A673 (cell line): ENCODE data around the gene EBLN2. TPM values are rescaled to one million over a fixed set of nuclear protein-coding genes. Genes with fewer than 3 reads are reported as not detected.

ENCODE experiments used
- BruUV-seq: library from RNA; stranded (reverse); fragments of 400-500 nt; replicated peaks from 2 replicates; lab custom pipeline; 2021; lab: Mats Ljungman, UMichigan
- CTCF ChIA-PET: fragments of 300-600 bp; sonication (Branson Sonifier 250); formaldehyde crosslinking; loops from one replicate; lab custom pipeline; 2022; ENCODE audit warnings: antibody characterized with exemption; lab: Charles Lee
- POLR2A ChIA-PET: fragments of 300-600 bp; sonication (Branson Sonifier 250); formaldehyde crosslinking; loops from one replicate; lab custom pipeline; 2022; ENCODE audit warnings: antibody characterized with exemption; ENCODE audit not compliant: low non-redundant PET; lab: Charles Lee
- DNase-seq: peaks from one replicate; pipeline ENCODE4 v3.0.0-alpha.2; 2015; ENCODE audit warnings: low spot score
- H3K27ac ChIP-seq: fragments of 200-600 bp; sonication (generic); 2 replicates; pipeline ENCODE4 v1.5.1; 2016; ENCODE audit warnings: mixed run types, low read depth, mild to moderate bottlenecking, mixed read lengths, antibody characterized with exemption, low read length; ENCODE audit not compliant: poor library complexity, severe bottlenecking
- H3K27me3 ChIP-seq: fragments of 200-600 bp; sonication (generic); replicated peaks from 2 replicates; pipeline ENCODE4 v1.6.1; 2017; ENCODE audit warnings: mixed run types, low read depth, mild to moderate bottlenecking, mixed read lengths, antibody characterized with exemption, low read length; ENCODE audit not compliant: insufficient read depth, poor library complexity
- H3K36me3 ChIP-seq: fragments of 200-600 bp; sonication (generic); 2 replicates; pipeline ENCODE4 v1.6.1; 2016; ENCODE audit warnings: mixed run types, mild to moderate bottlenecking, mixed read lengths, antibody characterized with exemption, low read length; ENCODE audit not compliant: insufficient read depth, poor library complexity, severe bottlenecking
- H3K4me1 ChIP-seq: fragments of 200-600 bp; sonication (generic); 2 replicates; pipeline ENCODE4 v1.6.1; 2017; ENCODE audit warnings: mixed run types, mild to moderate bottlenecking, mixed read lengths, antibody characterized with exemption, low read length; ENCODE audit not compliant: insufficient read depth, poor library complexity, severe bottlenecking
- H3K4me3 ChIP-seq: fragments of 200-600 bp; sonication (generic); 2 replicates; pipeline ENCODE4 v1.5.1; 2016; ENCODE audit warnings: low read depth, mixed run types, mild to moderate bottlenecking, mixed read lengths, low read length; ENCODE audit not compliant: poor library complexity, severe bottlenecking
- H3K9me3 ChIP-seq: fragments of 200-600 bp; sonication (generic); 2 replicates; pipeline ENCODE4 v1.6.1; 2016; ENCODE audit warnings: mixed run types, low read depth, mild to moderate bottlenecking, mixed read lengths, antibody characterized with exemption, low read length; ENCODE audit not compliant: poor library complexity, severe bottlenecking
- EZH2 ChIP-seq: fragments of 200-600 bp; sonication (generic); IDR thresholded peaks from 2 replicates; pipeline ENCODE4 v1.6.1; 2017; ENCODE audit warnings: borderline replicate concordance, low read depth, mild to moderate bottlenecking, mixed read lengths, antibody characterized with exemption, low read length; ENCODE audit not compliant: poor library complexity, severe bottlenecking
- intact Hi-C: fragments of 100-400 bp; cut with micrococcal nuclease; formaldehyde crosslinking; loops from one replicate; pipeline ENCODE4 v1.10.0; 2022; ENCODE audit not compliant: unreplicated experiment
- total RNA-seq: library from RNA; stranded (reverse); gene quantifications from 2 replicates; pipeline ENCODE4 v1.2.3, GENCODE V29; 2021
- TF ChIP-seq, protein P1 (sequence below): fragments of 300-800, 200-600 bp; sonication (generic); conservative IDR thresholded peaks from 2 replicates; pipeline ENCODE4 v1.5.1; 2017; ENCODE audit warnings: low read depth, mild to moderate bottlenecking, antibody characterized with exemption, low read length, moderate library complexity, mixed read lengths

The EBLN2 gene
- total RNA-seq, 1 experiment from 2014 or later: 2.2 TPM

DNA sequence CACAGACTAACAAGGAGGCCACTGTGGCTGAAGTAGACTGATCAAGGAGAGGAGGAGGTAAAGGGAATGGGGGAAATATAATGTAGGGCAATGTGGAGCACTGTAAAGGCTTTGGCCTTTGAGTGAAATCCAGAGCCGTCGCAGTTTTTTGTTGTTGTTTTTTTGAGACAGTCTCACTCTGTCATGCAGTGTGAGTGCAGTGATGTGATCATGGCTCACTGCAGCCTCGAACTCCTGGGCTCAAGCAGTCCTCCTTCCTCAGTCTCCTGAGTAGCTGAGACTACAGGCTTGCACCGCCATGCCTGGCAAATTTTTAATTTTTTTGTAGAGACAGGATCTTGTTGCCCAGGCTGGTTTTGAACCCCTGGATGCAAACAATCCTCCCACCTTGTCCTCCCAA lies 32.7 kb upstream of the EBLN2 start:
- no peak for DNase-seq
- H3K4me3 ChIP-seq: no peak overlapping the region
- H3K36me3 ChIP-seq: no peaks in the 10 kb centered on the region
- no peak overlapping the region for H3K27ac ChIP-seq
- no peaks in the 10 kb centered on the region for H3K27me3 ChIP-seq
- TF ChIP-seq, protein P1, sequence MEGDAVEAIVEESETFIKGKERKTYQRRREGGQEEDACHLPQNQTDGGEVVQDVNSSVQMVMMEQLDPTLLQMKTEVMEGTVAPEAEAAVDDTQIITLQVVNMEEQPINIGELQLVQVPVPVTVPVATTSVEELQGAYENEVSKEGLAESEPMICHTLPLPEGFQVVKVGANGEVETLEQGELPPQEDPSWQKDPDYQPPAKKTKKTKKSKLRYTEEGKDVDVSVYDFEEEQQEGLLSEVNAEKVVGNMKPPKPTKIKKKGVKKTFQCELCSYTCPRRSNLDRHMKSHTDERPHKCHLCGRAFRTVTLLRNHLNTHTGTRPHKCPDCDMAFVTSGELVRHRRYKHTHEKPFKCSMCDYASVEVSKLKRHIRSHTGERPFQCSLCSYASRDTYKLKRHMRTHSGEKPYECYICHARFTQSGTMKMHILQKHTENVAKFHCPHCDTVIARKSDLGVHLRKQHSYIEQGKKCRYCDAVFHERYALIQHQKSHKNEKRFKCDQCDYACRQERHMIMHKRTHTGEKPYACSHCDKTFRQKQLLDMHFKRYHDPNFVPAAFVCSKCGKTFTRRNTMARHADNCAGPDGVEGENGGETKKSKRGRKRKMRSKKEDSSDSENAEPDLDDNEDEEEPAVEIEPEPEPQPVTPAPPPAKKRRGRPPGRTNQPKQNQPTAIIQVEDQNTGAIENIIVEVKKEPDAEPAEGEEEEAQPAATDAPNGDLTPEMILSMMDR: no peak
- no peak for TF ChIP-seq EZH2
- intact Hi-C loops: no loop called here
- ChIA-PET POLR2A (no interaction called here), CTCF (no interaction called here)
- H3K4me1 ChIP-seq: no peaks in the 10 kb centered on the region
- no peaks in the 10 kb centered on the region for H3K9me3 ChIP-seq
- no TSS peak for BruUV-seq

DNA sequence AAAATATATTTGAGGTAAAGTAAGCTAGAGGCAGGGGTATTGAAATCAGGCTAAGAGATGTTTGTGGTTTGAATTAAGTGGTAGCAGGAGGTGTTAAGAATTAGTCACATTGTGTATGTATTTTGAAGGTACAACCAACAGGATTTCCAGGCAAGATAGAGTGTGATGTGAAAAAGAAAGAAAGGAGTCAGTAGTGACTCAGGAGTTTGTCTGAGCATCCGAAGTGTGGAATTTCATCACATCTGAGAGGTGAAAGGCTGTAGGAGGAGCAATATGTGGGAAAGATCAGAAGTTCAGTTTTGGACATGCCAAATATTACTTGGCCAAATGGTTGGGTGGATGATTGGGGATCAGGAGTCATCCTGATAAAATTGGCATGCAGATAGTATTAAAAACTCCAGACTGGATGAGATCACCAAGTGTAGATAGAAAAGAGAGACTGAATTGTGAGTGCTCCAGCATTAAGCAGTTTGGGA lies 32.1 kb upstream of the EBLN2 start:
- DNase-seq: no peak
- no TSS peak for BruUV-seq
- Histone ChIP-seq H3K4me3 (no peak overlapping the region), H3K4me1 (no peaks in the 10 kb centered on the region), H3K27me3 (no peaks in the 10 kb centered on the region), H3K9me3 (no peaks in the 10 kb centered on the region), H3K27ac (no peak overlapping the region), H3K36me3 (no peaks in the 10 kb centered on the region)
- ChIA-PET POLR2A (no interaction called here), CTCF (no interaction called here)
- TF ChIP-seq, protein P1: no peak
- no peak for TF ChIP-seq EZH2
- intact Hi-C loops: no loop called here

DNA sequence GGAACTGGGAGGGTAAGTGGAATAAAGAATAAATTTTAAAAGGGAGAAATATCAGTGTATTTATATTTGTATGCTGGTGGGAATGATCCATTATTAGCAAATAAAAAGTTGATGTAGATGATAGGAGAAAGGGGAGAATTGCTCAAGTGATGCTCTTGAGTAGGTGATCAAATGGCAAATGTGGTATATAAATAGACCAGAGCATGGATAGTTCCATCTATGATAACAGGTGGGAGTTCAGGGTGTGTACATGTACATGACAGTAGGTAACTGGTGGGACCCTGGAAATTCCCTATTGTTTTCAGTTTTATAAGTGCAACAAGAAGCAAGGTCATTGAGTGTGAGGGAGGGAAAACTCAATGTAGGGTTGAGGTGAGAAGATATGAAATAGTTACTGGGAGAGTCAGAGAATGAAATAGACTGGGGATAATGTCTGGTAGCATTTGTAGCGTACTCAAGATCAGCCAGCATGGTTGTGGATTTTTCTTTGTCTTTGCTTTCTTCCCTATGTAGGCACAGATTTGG lies 31.3 kb upstream of the EBLN2 start:
- ChIA-PET POLR2A (no interaction called here), CTCF (no interaction called here)
- H3K4me1 ChIP-seq: no peaks in the 10 kb centered on the region
- DNase-seq: no peak
- no peak overlapping the region for H3K4me3 ChIP-seq
- intact Hi-C loops: no loop called here
- H3K9me3 ChIP-seq: no peaks in the 10 kb centered on the region
- TF ChIP-seq, protein P1: no peak
- TF ChIP-seq EZH2: no peak
- H3K36me3 ChIP-seq: no peaks in the 10 kb centered on the region
- no TSS peak for BruUV-seq
- no peaks in the 10 kb centered on the region for H3K27me3 ChIP-seq
- H3K27ac ChIP-seq: no peak overlapping the region
